HepG2 (cell line): ENCODE data around the gene APOC4. TPM values are rescaled to one million over a fixed set of nuclear protein-coding genes. Genes with fewer than 3 reads are reported as not detected.

Source experiments
- BCL6 ChIP-seq: IDR thresholded peaks from 2 replicates; pipeline ENCODE4 v1.6.1; 2016; ENCODE audit warnings: missing genetic modification reagents, missing compliant biosample characterization
- FOXO1 ChIP-seq: sonication (generic); formaldehyde crosslinking; IDR thresholded peaks from 2 replicates; pipeline ENCODE4 v1.4.0; 2020; ENCODE audit warnings: missing genetic modification reagents
- IRX3 ChIP-seq: sonication (generic); formaldehyde crosslinking; IDR thresholded peaks from 2 replicates; pipeline ENCODE4 v1.8.1; 2023; ENCODE audit warnings: mild to moderate bottlenecking, low read depth, missing genetic modification reagents, borderline replicate concordance
- KAT7 ChIP-seq: IDR thresholded peaks from 2 replicates; pipeline ENCODE4 v1.6.1; 2018; ENCODE audit warnings: borderline replicate concordance, missing compliant biosample characterization
- KMT2B ChIP-seq: IDR thresholded peaks from 2 replicates; pipeline ENCODE4 v1.6.1; 2016; ENCODE audit warnings: missing genetic modification reagents, missing compliant biosample characterization
- NR1H2 ChIP-seq: sonication (generic); formaldehyde crosslinking; IDR thresholded peaks from 2 replicates; pipeline ENCODE4 v1.8.1; 2022; ENCODE audit warnings: low read depth, missing genetic modification reagents, borderline replicate concordance
- XBP1 ChIP-seq: sonication (generic); formaldehyde crosslinking; IDR thresholded peaks from 2 replicates; pipeline ENCODE4 v1.5.0; 2020; ENCODE audit warnings: missing genetic modification reagents
- ZNF124 ChIP-seq: sonication (generic); formaldehyde crosslinking; IDR thresholded peaks from 2 replicates; pipeline ENCODE4 v1.4.0; 2020; ENCODE audit warnings: missing genetic modification reagents
- ZSCAN9 ChIP-seq: IDR thresholded peaks from 2 replicates; pipeline ENCODE4 v1.6.1; 2016; ENCODE audit warnings: borderline replicate concordance
- polyA plus RNA-seq, 8 experiments: library from polyadenylated mRNA; depleted of rRNA in 3 of 8; stranded (reverse) in 7 of 8; unstranded in 1 of 8; fragments of >200 nt; fragmentation: Illumina TruSeq in 4 of 8; extraction: Trizol in 4 of 8; gene quantifications; 2 replicates each; pipeline versions ENCODE4 v1.2.1 to v1.2.3, GENCODE V29; 2011 to 2016; ENCODE audit warnings: low read depth in 4 of 8, missing spikeins in 1 of 8, mixed read lengths in 1 of 8; ENCODE audit not compliant: insufficient read depth in 1 of 8
- total RNA-seq, 5 experiments: library from RNA; depleted of rRNA; stranded (reverse); fragments of >200 nt; fragmentation: Illumina TruSeq; extraction: Trizol; gene quantifications; 2 replicates each; pipeline ENCODE4 v1.2.3, GENCODE V29; 2016; ENCODE audit warnings: low read depth in 1 of 5
- TF ChIP-seq, protein P1 (sequence below): sonication (generic); formaldehyde crosslinking; IDR thresholded peaks from 2 replicates; pipeline ENCODE4 v1.8.1; 2023; ENCODE audit warnings: mild to moderate bottlenecking, missing genetic modification reagents, borderline replicate concordance
- TF ChIP-seq, protein P2 (sequence below): IDR thresholded peaks from 2 replicates; pipeline ENCODE4 v1.6.1; 2018; ENCODE audit warnings: missing genetic modification reagents, mild to moderate bottlenecking, missing compliant biosample characterization
- TF ChIP-seq, protein P3 (sequence below): sonication (generic); formaldehyde crosslinking; IDR thresholded peaks from one replicate; pipeline ENCODE4 v1.5.1; 2020; ENCODE audit warnings: mild to moderate bottlenecking, missing genetic modification reagents; ENCODE audit errors: not compliant biosample characterization
- TF ChIP-seq, protein P4 (sequence below): sonication (generic); formaldehyde crosslinking; IDR thresholded peaks from 2 replicates; pipeline ENCODE4 v1.4.0; 2020; ENCODE audit warnings: missing genetic modification reagents
- TF ChIP-seq, protein P5 (sequence below): sonication (generic); formaldehyde crosslinking; IDR thresholded peaks from 2 replicates; pipeline ENCODE4 v1.4.0; 2020; ENCODE audit warnings: missing genetic modification reagents

APOC4 gene
- total and polyA plus RNA-seq, 2 of the 13 experiments (the other 11 are each of a cell fraction or from before 2014, with no cell fraction given), result 0.46 TPM; not detected in 1

DNA sequence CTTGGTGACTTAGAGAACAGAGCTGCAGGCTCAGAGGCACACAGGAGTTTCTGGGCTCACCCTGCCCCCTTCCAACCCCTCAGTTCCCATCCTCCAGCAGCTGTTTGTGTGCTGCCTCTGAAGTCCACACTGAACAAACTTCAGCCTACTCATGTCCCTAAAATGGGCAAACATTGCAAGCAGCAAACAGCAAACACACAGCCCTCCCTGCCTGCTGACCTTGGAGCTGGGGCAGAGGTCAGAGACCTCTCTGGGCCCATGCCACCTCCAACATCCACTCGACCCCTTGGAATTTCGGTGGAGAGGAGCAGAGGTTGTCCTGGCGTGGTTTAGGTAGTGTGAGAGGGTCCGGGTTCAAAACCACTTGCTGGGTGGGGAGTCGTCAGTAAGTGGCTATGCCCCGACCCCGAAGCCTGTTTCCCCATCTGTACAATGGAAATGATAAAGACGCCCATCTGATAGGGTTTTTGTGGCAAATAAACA lies 17.8 kb upstream of the APOC4 start (continued):
- TF ChIP-seq NR1H2 (CRISPR knock-in tag), result peak; percentile 99
- peak; percentile 96 for TF ChIP-seq BCL6
- TF ChIP-seq IRX3 (CRISPR knock-in tag), result peak; percentile 60; the same call in 1 of the 2 replicates
- TF ChIP-seq FOXO1 (CRISPR knock-in tag), result peak; percentile 100
- TF ChIP-seq XBP1 (CRISPR knock-in tag), result no peak
- TF ChIP-seq KMT2B (CRISPR knock-in tag), result no peak
- TF ChIP-seq KAT7 (CRISPR knock-in tag), result peak; percentile 90
- TF ChIP-seq, protein P1, sequence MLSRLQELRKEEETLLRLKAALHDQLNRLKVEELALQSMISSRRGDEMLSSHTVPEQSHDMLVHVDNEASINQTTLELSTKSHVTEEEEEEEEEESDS (CRISPR knock-in tag), result 0 out of 2 replicates have a peak, but pooled peaks have one; percentile 16
- TF ChIP-seq, protein P2, sequence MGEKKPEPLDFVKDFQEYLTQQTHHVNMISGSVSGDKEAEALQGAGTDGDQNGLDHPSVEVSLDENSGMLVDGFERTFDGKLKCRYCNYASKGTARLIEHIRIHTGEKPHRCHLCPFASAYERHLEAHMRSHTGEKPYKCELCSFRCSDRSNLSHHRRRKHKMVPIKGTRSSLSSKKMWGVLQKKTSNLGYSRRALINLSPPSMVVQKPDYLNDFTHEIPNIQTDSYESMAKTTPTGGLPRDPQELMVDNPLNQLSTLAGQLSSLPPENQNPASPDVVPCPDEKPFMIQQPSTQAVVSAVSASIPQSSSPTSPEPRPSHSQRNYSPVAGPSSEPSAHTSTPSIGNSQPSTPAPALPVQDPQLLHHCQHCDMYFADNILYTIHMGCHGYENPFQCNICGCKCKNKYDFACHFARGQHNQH, result peak; percentile 89
- TF ChIP-seq, protein P3, sequence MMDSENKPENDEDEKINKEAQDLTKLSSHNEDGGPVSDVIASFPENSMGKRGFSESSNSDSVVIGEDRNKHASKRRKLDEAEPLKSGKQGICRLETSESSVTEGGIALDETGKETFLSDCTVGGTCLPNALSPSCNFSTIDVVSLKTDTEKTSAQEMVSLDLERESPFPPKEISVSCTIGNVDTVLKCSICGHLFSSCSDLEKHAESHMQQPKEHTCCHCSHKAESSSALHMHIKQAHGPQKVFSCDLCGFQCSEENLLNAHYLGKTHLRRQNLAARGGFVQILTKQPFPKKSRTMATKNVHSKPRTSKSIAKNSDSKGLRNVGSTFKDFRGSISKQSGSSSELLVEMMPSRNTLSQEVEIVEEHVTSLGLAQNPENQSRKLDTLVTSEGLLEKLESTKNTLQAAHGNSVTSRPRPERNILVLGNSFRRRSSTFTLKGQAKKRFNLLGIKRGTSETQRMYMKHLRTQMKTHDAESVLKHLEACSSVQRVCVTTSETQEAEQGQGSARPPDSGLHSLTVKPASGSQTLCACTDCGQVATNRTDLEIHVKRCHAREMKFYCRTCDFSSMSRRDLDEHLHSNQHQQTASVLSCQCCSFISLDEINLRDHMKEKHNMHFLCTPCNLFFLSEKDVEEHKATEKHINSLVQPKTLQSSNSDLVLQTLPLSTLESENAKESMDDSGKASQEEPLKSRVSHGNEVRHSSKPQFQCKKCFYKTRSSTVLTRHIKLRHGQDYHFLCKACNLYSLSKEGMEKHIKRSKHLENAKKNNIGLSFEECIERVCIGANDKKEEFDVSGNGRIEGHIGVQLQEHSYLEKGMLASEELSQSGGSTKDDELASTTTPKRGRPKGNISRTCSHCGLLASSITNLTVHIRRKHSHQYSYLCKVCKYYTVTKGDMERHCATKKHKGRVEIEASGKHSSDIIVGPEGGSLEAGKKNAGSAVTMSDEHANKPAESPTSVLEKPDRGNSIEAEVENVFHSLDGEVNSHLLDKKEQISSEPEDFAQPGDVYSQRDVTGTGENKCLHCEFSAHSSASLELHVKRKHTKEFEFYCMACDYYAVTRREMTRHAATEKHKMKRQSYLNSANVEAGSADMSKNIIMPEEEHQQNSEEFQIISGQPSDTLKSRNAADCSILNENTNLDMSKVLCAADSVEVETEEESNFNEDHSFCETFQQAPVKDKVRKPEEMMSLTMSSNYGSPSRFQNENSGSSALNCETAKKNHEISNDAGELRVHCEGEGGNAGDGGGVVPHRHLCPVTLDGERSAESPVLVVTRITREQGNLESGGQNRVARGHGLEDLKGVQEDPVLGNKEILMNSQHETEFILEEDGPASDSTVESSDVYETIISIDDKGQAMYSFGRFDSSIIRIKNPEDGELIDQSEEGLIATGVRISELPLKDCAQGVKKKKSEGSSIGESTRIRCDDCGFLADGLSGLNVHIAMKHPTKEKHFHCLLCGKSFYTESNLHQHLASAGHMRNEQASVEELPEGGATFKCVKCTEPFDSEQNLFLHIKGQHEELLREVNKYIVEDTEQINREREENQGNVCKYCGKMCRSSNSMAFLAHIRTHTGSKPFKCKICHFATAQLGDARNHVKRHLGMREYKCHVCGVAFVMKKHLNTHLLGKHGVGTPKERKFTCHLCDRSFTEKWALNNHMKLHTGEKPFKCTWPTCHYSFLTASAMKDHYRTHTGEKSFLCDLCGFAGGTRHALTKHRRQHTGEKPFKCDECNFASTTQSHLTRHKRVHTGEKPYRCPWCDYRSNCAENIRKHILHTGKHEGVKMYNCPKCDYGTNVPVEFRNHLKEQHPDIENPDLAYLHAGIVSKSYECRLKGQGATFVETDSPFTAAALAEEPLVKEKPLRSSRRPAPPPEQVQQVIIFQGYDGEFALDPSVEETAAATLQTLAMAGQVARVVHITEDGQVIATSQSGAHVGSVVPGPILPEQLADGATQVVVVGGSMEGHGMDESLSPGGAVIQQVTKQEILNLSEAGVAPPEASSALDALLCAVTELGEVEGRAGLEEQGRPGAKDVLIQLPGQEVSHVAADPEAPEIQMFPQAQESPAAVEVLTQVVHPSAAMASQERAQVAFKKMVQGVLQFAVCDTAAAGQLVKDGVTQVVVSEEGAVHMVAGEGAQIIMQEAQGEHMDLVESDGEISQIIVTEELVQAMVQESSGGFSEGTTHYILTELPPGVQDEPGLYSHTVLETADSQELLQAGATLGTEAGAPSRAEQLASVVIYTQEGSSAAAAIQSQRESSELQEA (CRISPR knock-in tag), result no peak
- TF ChIP-seq, protein P4, sequence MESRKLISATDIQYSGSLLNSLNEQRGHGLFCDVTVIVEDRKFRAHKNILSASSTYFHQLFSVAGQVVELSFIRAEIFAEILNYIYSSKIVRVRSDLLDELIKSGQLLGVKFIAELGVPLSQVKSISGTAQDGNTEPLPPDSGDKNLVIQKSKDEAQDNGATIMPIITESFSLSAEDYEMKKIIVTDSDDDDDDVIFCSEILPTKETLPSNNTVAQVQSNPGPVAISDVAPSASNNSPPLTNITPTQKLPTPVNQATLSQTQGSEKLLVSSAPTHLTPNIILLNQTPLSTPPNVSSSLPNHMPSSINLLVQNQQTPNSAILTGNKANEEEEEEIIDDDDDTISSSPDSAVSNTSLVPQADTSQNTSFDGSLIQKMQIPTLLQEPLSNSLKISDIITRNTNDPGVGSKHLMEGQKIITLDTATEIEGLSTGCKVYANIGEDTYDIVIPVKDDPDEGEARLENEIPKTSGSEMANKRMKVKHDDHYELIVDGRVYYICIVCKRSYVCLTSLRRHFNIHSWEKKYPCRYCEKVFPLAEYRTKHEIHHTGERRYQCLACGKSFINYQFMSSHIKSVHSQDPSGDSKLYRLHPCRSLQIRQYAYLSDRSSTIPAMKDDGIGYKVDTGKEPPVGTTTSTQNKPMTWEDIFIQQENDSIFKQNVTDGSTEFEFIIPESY (CRISPR knock-in tag), result peak; percentile 89; the same call in 1 of the 2 replicates
- TF ChIP-seq ZSCAN9 (CRISPR knock-in tag), result peak; percentile 83
- TF ChIP-seq ZNF124, result no peak
- TF ChIP-seq, protein P5, sequence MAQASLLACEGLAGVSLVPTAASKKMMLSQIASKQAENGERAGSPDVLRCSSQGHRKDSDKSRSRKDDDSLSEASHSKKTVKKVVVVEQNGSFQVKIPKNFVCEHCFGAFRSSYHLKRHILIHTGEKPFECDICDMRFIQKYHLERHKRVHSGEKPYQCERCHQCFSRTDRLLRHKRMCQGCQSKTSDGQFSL (CRISPR knock-in tag), result 0 out of 2 replicates have a peak, but pooled peaks have one; percentile 39
